Measurements from ENCODE around the gene OXCT2.
"Not testable (repeated sequence)": the region's sequence is repeated elsewhere in the genome, so short reads cannot be mapped to it uniquely, and the experiment has no call there.

OXCT2 gene

DNA sequence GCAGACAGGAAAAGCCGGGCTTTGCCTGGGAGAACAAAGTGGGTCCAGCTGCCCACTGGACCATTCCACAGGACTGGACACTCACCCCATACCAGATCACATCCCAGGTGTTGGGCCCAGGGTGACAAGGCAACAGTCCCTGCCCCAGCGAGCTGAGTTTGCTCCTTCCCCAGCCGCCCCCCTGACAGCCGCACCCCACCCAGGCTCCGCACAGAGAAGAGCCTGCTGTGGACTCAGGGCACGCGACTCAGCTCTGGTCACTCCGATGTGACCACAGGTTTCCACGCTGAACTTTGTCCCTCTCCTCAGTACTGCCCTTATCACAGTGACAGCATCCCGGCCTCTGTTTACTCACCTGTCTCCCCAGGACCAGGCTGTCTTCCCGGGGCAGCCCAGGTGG is 16.3 kb upstream of the OXCT2 start:
- no peak for DNase-seq (ENCODE audit: low spot score)

DNA sequence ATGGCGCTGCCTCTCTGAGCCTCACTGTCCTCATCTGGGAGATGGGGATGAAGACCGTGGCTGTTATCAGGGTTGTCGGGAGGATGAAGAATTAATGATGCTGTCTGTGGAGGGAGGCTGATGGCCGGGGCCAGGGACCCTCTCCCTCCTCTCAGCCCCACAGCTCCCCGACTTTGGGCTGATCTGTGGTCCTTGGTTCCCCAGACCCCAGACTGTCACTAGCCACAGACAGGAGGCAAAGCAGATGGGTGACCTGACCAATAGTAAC is 15.9 kb upstream of the OXCT2 start:
- DNase-seq (ENCODE audit: low spot score) = not testable (repeated sequence)

DNA sequence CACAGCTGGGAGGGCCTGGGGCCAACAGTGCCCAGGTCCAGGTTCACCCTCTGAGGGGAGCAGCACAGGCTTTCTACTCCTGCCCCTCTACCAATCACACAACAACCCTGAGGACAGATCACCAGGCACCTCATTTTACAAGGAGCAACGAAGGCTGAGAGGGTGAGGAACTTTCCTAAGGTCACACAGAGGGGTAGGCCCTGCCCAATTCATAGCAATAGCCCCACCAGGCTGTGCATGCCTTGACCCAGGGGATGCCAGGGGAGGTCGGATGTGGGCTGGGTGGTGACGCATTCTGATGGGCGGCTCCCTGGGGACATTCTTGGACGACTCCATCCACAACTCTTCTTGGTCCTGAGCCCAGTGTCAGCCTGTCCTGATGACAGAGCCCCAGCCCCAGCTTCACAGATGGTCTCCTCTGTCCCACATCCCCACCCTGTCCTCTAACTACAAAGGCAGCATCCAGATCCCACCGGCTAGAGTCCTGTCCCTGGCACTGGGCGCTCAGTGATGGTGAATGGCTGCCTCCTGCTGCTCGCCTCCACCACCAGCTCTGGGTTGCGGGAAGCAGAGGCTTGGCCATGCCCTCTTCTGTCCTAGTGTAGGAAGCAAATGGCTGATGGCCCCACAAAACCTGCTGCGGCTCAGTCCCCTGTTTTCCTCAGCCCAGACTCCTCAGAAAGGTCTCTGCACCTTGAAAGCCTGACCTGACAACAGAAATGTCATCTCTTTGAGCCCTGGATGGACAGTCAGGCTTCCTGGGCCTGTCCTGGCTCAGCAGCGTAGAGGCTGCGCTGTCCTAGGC is 15.4 kb upstream of the OXCT2 start:
- not testable (repeated sequence) for DNase-seq (ENCODE audit: low spot score)

DNA sequence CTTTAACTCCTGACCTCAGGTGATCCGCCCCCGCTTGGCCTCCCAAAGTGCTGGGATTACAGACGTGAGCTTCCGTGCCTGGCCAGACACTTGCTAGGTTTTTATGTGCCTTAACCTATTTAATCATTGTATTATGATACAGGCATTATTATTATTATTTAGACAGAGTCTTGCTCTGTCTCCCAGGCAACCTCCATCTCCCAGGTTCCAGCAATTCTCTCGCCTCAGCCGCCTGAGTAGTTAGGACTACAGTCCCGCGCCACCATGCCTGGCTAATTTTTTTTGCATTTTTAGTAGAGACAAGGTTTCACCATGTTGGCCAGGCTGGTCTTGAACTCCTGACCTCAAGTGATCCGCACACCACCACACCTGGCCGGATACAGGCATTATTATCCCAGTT is 11.5 kb upstream of the OXCT2 start:
- not testable (repeated sequence) for DNase-seq (ENCODE audit: low spot score)

DNA sequence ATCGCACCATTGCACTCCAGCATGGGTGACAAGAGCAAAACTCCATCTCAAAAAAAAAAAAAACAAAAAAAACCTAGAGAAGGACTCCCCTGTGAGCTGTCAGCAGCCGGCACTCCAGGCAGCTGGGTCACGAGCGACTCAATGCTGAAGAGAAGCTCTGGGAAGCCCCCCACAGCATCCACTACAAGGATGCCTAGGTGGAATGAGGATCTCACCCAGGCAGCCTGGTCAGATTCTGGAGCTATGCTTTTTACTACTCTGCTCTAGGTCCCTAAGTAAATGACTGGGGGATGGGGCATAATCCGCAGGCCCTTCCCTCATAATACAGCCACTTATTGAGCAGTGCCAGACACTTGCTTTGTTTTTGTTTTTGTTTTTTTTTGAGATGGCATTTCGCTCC is 11.0 kb upstream of the OXCT2 start:
- DNase-seq (ENCODE audit: low spot score) = no peak

DNA sequence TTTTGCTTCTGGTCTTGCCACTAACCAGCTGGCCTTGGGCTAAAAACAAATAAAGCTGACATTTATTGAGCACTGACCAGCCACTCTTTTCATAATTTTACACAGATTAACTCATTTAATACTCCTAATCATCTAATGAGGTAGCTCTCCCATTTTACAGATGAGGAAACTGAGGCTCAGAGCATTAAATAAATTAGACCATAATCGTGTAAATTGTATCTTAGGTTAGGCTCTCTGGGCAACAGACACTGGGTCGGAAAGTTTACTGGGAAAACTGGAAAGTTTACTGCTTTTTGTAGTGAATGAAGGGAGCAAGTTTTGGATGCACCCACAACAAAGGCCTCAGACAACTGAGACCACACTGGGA is 10.2 kb upstream of the OXCT2 start:
- no peak for DNase-seq (ENCODE audit: low spot score)

DNA sequence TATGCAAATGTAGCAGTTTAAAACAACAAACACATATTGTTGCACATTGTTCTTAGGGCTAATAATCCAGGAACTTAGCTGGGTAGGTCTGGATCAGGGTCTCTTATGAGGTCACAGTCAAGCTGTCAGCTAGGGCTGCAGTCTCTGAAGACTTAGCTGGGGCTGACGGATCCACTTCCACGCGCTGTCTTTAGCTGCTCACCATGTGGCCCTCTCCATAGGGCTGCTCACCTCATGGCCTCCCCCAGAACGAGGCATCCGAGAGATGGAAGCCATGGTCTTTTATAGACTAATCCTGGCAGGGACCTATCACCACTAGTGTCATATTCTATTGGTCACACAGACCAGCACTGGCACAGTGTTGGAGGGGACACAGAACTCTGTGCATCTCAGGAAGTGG is 8.7 kb upstream of the OXCT2 start:
- no peak for DNase-seq (ENCODE audit: low spot score)

DNA sequence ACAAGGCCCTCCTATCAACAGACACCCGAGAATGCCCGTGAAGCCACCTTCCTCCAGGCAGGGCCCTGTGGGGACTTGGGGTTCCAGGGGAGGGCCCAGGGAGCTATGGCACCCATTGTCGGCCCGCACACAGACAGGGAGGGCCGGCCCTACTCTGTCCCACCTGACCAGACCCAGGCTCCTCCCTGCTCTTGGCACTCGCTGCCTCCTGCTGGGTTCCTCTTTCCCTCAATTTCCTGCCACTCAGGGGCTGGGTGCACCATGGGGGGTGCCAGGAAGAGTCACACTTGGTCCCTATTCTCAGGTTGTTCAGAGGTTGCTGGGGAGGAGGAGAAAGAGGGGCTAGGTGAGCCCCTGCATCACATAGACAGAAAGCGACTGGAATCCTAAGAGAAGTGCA is 8.0 kb upstream of the OXCT2 start:
- DNase-seq (ENCODE audit: low spot score) = no peak

DNA sequence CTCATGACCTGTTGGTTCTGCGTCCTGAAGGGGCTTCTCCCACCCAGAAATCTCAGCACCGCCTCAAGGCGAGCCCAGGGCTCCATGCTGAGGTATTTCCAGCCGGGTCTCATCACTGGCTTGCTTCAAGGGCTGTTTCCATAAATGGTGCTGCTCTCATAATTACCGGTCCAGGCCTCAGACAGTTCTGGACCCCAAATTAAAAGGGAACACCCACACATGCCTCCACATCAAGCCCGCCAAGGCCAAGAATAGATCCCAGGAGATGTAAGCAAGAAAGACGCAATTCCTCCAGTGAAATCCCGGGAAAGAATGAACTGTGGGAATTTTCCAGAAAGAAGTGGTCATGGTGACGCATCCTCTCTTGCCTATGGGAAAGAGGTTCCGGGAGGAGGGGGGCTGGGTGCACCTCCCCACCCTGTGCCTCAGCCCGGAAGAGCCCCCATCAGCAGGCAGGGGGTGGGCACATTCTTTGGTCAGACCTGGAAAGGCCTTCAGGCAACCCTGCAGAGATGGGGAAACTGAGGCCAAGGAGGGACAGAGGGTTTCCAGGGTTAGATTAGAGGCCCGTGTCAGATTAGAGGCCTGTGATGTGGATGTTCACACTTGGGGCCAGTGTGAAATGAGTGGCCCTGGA is 7.4 kb upstream of the OXCT2 start:
- not testable (repeated sequence) for DNase-seq (ENCODE audit: low spot score)

DNA sequence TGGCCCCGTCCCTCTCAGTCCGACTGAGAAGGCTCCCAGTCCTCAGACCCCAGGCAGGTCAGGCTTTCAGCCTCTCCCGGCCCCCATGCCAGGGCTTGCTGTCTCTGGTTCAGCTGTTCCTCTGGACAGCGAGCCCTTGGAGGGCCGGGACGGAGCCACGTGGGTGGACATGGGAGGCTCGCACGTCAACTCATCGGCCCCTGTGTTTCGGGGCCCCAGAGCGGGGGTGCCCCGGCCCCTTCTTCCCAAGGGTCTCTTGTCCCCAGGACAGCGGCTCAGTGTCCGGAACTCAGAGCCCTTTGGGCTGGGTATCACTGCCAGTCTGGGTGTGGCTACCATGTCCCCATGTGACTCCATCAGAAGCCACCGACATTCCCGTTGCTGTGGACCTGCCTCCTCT is 6.7 kb upstream of the OXCT2 start:
- not testable (repeated sequence) for DNase-seq (ENCODE audit: low spot score)

DNA sequence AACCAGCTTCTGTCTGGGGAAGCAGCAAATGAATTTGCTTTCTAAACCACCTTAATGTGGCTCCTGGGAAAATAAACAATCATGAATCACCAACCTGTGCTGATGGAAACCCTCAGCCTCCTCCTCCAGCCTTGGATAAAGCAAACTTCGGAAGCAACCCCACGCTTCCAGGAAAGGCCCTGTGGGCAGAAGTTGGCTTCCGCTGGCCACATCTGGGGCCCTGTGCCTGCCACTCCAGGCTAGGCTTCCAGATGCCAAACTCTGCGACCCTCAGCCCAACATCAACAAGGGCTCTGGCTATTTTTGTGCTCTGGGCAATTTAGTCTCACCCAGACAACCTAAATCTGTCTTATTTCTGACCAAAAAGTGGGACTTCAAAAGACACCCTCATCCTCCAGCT is 6.2 kb upstream of the OXCT2 start:
- no peak for DNase-seq (ENCODE audit: low spot score)

DNA sequence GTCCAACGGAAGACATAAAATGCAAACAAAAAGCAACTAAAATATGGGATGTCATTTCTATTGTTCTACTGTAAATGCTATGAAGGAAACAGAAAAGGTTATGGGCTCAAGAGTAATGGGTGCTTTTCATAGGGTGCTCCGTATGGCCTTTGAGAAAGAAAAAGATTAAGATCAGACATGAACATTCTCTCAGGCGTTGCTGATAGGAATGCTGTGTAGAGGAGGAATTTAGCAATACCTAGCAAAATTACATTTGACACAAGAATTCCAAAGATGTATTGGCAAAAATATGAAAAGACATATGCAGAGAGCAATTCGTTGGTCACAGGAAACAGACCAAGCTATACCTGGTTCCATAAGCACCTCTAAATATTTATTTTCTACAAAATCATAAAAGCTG is 5.7 kb upstream of the OXCT2 start:
- no peak for DNase-seq (ENCODE audit: low spot score)

DNA sequence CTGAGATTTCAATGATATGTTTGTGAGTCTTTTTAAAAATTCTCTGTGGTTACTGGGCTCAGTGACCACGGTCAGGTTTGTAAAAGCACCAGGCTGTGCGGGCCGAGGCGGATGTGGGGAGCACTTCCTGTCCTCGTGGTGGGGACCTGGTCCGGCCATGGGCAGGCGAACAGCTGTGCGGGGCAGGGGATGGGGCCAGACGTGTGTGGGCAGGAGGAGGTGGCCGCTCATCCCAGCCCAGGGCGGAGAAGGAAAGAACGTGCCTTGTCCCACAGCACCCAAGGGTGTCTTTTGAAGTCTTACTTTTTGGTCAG is 5.2 kb upstream of the OXCT2 start:
- DNase-seq (ENCODE audit: low spot score) = no peak

DNA sequence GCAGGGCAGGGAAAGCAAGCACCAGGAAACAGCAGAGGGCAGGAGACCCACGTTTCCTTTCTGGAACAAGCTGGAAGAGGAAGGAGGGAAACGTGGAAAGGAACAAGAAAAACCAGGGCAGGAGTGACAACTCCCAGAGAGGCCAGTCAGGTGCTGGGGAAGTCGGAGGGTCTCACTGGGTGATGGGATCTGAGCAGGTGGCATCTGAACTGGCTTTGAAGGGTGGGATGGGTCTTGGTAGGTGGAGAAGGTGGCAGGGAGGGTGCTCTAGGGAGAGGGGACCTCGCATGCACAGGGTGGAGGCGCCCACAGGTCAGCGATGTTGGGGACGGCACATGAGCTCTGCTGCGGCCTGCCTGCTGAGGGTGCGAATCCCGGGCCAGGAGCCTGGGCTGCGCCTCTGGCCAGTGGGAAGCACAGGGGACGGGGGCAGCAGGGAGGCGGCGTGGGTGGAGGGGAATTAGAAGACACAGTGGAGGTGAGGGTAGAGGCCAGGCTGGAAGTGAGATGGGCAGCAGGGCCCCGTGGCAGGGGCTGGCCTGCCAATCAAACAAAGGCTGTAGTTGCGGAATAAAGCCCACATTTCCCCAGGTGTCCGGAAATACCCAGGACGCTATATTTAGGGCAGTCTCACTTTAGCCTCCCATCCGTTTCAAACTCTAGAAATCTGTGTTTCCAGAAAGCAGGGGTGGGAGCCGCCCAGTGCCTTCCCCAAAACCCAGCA is 4.7 kb upstream of the OXCT2 start:
- DNase-seq (ENCODE audit: low spot score) = not testable (repeated sequence)

DNA sequence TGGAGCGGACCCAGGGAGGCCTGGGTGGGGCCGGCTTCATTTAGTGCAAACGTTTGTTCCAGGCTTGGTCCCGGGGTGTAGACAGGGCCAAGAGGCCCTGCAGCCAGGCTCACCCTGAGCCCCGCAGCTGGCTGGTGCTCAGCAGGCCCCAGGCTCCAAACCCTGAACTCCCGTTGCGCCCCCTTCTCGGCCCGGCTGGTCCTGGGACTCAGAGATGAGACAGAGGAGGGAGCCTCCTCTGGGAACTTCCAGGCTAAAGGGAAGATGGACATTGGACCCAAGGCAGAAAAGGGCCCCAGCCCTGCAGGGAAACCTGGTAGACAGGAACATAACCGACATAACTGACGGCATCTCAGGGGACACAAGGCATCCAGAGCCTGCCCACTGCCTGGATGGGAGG is 4.0 kb upstream of the OXCT2 start:
- not testable (repeated sequence) for DNase-seq (ENCODE audit: low spot score)

DNA sequence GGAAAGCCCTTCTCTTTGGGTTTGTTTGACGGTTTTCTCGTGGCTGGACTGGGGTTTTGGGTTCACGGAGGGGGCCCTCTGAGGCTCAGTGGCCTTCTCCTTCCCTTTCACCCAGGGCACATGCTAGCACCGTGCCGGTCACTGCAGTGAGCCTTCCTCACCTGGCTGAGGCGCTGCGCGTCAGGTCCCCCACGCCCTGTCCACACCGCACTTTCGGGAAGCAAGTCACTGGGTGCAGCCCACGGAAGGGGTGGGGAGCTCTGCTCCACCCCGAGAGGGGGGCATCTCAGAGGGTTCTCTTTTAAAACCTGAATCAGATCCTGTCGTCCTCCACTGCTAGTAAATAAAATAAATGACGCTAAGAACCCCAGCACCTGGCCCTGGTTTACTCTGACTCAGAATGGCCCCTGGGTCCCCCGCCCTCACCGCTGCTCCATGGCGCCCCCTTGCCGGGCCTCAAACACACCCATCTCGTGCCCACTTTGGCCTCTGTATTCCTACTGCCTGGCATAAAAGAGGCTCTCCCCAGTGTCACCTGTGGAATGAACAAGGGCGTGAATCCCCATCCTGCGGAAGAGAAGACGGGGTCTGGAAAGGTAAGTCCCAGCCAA is 2.3 kb upstream of the OXCT2 start:
- DNase-seq (ENCODE audit: low spot score) = not testable (repeated sequence)

DNA sequence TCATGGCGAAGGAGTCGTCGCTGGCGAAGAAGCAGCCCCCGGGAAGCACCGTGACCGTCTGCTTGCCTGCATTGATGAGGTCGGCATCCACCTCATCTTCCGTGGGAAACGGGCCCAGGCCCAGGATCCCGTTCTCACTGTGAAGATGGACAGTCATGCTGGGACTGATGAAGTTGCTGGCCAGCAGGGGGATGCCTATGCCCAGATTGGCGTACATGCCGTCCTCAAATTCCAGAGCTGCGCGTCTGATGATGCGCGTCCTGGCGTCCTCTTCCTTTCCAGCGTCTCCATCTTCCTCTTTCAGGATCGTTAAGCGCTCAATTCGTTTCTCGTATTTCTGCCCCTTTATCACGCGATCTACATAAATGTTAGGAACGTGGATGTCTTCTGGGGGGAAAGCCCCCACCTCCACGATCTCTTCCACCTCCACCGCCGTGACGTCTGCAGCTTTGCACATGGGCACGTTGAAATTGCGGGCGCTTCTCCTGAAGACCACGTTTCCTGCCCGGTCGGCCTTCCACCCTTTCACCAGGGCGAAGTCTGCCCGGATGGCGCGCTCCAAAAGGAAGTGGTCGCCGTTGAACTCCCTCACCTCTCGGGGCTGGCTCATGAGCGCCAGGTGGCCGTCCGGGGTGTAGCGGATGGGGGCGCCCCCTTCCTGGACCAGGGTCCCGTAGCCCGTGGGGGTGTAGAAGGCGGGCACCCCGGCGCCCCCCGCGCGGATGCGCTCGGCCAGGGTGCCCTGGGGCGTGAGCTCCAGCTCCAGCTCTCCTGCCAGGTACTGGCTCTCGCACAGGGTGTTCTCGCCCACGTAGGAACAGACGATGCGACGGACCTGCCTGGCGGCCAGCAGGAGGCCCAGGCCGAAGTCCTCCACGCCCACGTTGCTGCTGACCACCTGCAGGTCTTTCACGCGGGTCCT is 787 bp downstream of the OXCT2 start:
- DNase-seq (ENCODE audit: low spot score) = not testable (repeated sequence)

DNA sequence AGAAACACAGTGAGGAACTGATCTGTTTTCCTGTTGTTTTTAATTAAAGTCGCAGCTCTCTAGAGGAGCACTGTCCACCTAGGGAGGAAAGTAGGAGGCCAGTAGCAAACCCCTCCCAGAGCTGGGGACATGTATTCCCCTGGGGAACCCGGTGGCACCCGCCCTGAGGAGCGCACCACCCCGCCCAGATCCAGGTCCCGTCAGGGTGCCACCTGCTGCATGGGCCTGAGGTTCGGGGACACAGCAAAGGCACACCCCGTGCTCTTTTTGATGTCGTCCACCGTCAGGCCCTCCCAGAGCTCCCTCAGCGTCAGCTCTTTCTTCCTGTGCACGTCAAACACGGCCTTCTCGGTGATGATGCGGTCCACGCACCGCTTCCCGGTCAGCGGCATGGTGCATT is 1.6 kb downstream of the OXCT2 start:
- DNase-seq (ENCODE audit: low spot score) = not testable (repeated sequence)

DNA sequence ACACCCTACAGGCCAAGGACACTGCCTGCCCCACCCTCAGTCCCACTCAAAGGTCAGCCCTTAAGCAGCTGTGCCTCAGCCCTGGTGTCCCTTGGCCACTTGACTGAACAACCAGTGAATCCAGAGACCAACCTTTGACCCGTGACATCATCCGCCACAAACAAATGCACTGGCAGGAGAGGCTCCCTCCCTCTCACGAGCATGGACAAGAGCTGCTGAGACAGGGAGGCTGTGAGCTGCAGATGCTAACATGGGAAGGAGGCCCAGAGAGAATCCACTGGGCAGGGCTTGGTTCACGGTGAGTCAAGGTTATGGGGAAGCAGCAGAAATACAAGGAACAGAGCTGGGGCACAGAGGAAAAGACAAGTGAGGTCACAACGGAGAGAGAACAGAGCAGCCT is 4.7 kb downstream of the OXCT2 start:
- DNase-seq (ENCODE audit: low spot score) = not testable (repeated sequence)

DNA sequence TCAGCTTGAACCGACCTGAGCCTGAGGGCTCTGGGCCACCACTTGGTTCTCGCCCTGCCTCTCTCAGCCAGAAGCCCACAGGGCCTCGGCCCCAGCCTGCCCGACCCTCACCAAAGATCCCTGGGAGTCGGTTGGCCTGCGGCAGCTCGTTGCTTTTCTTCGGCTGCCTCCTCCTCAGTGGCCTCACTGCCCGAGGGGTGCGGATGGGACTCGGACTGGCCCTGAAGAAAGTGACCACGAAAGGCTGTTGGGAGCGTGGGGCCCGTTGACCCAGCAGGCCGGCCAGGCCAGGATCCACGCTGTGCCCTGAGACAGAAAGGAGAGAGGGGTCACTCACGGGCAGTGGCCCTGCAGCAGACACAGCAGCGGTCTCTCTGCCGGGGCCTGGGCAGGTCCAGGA is 6.6 kb downstream of the OXCT2 start:
- DNase-seq (ENCODE audit: low spot score) = not testable (repeated sequence)

DNA sequence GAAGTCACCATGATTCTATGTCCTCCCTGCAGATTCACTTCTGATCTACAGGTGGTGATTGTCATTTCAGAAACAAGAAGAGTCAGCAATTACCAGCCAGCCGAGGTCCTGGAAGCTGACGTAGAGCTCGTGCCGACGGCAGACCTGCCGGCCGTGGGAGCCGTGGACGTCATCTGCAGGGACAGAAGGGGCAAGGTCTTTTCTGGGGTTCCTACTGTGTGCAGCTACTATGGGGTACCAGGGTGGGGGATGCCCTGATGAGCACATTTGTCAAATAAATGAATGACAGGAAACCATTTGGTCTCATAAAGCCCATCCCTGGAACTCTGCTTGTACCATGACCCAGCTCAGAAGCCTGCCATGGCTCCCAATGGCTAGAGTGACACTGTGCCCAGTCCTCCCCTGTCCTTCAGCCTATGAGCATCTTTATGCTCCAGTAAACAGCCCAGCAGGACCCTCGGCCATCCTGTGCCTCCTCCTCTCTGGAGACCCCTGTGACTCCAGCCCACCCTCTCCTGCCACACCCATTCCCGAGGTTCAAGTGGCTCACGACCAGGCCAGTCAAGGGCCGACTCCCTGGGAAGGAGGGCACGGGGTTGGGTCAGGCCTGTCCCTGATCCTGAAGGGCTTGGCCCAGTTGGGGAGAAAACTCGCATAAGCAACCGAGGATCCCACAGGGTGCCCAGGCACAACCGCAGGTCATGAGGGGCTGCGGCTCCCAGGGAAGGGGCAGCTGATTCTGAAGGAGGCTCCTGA is 7.4 kb downstream of the OXCT2 start:
- not testable (repeated sequence) for DNase-seq (ENCODE audit: low spot score)
